Activated naive CD8-positive, alpha-beta T cell treated with anti-CD3 and anti-CD28 coated beads for 36 hours (primary cell): ENCODE data around the gene MATN4. TPM values are rescaled to one million over a fixed set of nuclear protein-coding genes. Genes with fewer than 3 reads are reported as not detected.

Source experiments
- DNase-seq: peaks from one replicate; pipeline ENCODE4 v3.0.0; 2021
- H3K27ac Mint-ChIP-seq: one replicate; pipeline ENCODE4 v1.8.0; 2022; ENCODE audit warnings: mild to moderate bottlenecking, moderate library complexity, mixed read lengths
- H3K27me3 Mint-ChIP-seq: one replicate; pipeline ENCODE4 v1.8.0; 2022; ENCODE audit warnings: mild to moderate bottlenecking, mixed read lengths
- H3K36me3 Mint-ChIP-seq: one replicate; pipeline ENCODE4 v1.8.0; 2021; ENCODE audit warnings: mild to moderate bottlenecking, mixed read lengths
- H3K4me1 Mint-ChIP-seq: one replicate; pipeline ENCODE4 v1.8.0; 2021; ENCODE audit warnings: mixed read lengths
- H3K4me3 Mint-ChIP-seq: one replicate; pipeline ENCODE4 v1.8.0; 2022; ENCODE audit warnings: mild to moderate bottlenecking, moderate library complexity, mixed read lengths
- H3K9me3 Mint-ChIP-seq: one replicate; pipeline ENCODE4 v1.8.0; 2022; ENCODE audit warnings: mixed read lengths
- total RNA-seq, 2 experiments: library from RNA; stranded (reverse); gene quantifications; one replicate each; pipeline ENCODE4 v1.2.3, GENCODE V29; 2021

MATN4 gene
- total RNA-seq, 2 experiments from 2014 or later, result 0.64 to 1.1 TPM

GRCh38 chr20:45311589-45312211 lies 3.6 kb upstream of the MATN4 start:
- Mint-ChIP-seq H3K4me1 (peaks cover 5% of the 10 kb centered on the region), H3K4me3 (no peak overlapping the region), H3K27ac (no peak overlapping the region), H3K9me3 (no peaks in the 10 kb centered on the region), H3K36me3 (no peaks in the 10 kb centered on the region), H3K27me3 (peaks cover 88% of the 10 kb centered on the region)
- DNase-seq, result peak; percentile 73

GRCh38 chr20:45309075-45309474 lies 976 bp upstream of the MATN4 start:
- peaks cover 83% of the 10 kb centered on the region for H3K27me3 Mint-ChIP-seq

GRCh38 chr20:45307076-45307640 lies 941 bp downstream of the MATN4 start:
- H3K4me3 Mint-ChIP-seq, result no peak overlapping the region
- H3K27me3 Mint-ChIP-seq, result peaks cover 78% of the 10 kb centered on the region

More at GRCh38 chr20:45309075-45309474, 976 bp upstream of the MATN4 start:
- Mint-ChIP-seq H3K9me3 (no peaks in the 10 kb centered on the region), H3K36me3 (no peaks in the 10 kb centered on the region), H3K4me3 (no peak overlapping the region), H3K4me1 (peaks cover 5% of the 10 kb centered on the region), H3K27ac (no peak overlapping the region)
- no peak for DNase-seq

GRCh38 chr20:45306431-45306982 lies 1.6 kb downstream of the MATN4 start, which contains the start of gene RBPJL:
Gene RBPJL, plus strand, starts transcription at chr20:45306840. Its CDS starts 83 bp downstream, at chr20:45306923.
- peak; percentile 64 for DNase-seq
- Mint-ChIP-seq H3K27ac (no peak within 1 kb of the TSS), H3K27me3 (peaks cover 72% of the 10 kb centered on the region), H3K9me3 (no peaks in the 10 kb centered on the region), H3K36me3 (no peaks in the 10 kb centered on the region), H3K4me1 (peaks cover 23% of the 10 kb centered on the region), H3K4me3 (no peak within 1 kb of the TSS)

More at GRCh38 chr20:45307076-45307640, 941 bp downstream of the MATN4 start:
- Mint-ChIP-seq H3K27ac (no peak overlapping the region), H3K4me1 (peaks cover 18% of the 10 kb centered on the region), H3K36me3 (no peaks in the 10 kb centered on the region), H3K9me3 (no peaks in the 10 kb centered on the region)
- DNase-seq, result no peak

- DNase-seq, result no peak
- peaks cover 20% of the 10 kb centered on the region for H3K4me1 Mint-ChIP-seq
- H3K36me3 Mint-ChIP-seq, result no peaks in the 10 kb centered on the region
- H3K27ac Mint-ChIP-seq, result no peak overlapping the region
- peaks cover 67% of the 10 kb centered on the region for H3K27me3 Mint-ChIP-seq
- H3K4me3 Mint-ChIP-seq, result no peak overlapping the region
- no peaks in the 10 kb centered on the region for H3K9me3 Mint-ChIP-seq
Measured at GRCh38 chr20:45305262-45305661, 2.8 kb downstream of the MATN4 start.

GRCh38 chr20:45304464-45304999 lies 3.6 kb downstream of the MATN4 start:
- Mint-ChIP-seq H3K9me3 (no peaks in the 10 kb centered on the region), H3K36me3 (no peaks in the 10 kb centered on the region), H3K4me3 (no peak overlapping the region), H3K27ac (no peak overlapping the region), H3K27me3 (peaks cover 61% of the 10 kb centered on the region), H3K4me1 (peaks cover 20% of the 10 kb centered on the region)
- DNase-seq, result no peak

GRCh38 chr20:45303586-45304463 lies 4.3 kb downstream of the MATN4 start:
- Mint-ChIP-seq H3K36me3 (no peaks in the 10 kb centered on the region), H3K4me1 (peaks cover 20% of the 10 kb centered on the region), H3K27me3 (peaks cover 57% of the 10 kb centered on the region), H3K9me3 (no peaks in the 10 kb centered on the region), H3K4me3 (no peak overlapping the region), H3K27ac (no peak overlapping the region)
- no peak for DNase-seq

GRCh38 chr20:45301824-45302271 lies 6.3 kb downstream of the MATN4 start:
- no peaks in the 10 kb centered on the region for H3K9me3 Mint-ChIP-seq
- no peaks in the 10 kb centered on the region for H3K36me3 Mint-ChIP-seq
- H3K27me3 Mint-ChIP-seq, result peaks cover 50% of the 10 kb centered on the region
- H3K4me1 Mint-ChIP-seq, result peaks cover 20% of the 10 kb centered on the region
- no peak overlapping the region for H3K4me3 Mint-ChIP-seq
- H3K27ac Mint-ChIP-seq, result peak overlapping the region; percentile 10
- DNase-seq, result no peak

GRCh38 chr20:45300961-45301360 lies 7.1 kb downstream of the MATN4 start:
- no peak overlapping the region for H3K4me3 Mint-ChIP-seq
- H3K4me1 Mint-ChIP-seq, result peaks cover 20% of the 10 kb centered on the region
- H3K9me3 Mint-ChIP-seq, result no peaks in the 10 kb centered on the region
- peak; percentile 57 for DNase-seq
- peaks cover 52% of the 10 kb centered on the region for H3K27me3 Mint-ChIP-seq
- no peaks in the 10 kb centered on the region for H3K36me3 Mint-ChIP-seq
- H3K27ac Mint-ChIP-seq, result no peak overlapping the region

GRCh38 chr20:45299786-45300185 lies 8.3 kb downstream of the MATN4 start:
- peaks cover 2% of the 10 kb centered on the region for H3K9me3 Mint-ChIP-seq
- peaks cover 50% of the 10 kb centered on the region for H3K27me3 Mint-ChIP-seq
- no peak for DNase-seq
- H3K4me1 Mint-ChIP-seq, result peaks cover 20% of the 10 kb centered on the region
- H3K4me3 Mint-ChIP-seq, result no peak overlapping the region
- no peak overlapping the region for H3K27ac Mint-ChIP-seq
- H3K36me3 Mint-ChIP-seq, result no peaks in the 10 kb centered on the region

- Mint-ChIP-seq H3K4me1 (peaks cover 12% of the 10 kb centered on the region), H3K27me3 (peaks cover 48% of the 10 kb centered on the region), H3K36me3 (no peaks in the 10 kb centered on the region)
Measured at GRCh38 chr20:45297786-45298497, 10.2 kb downstream of the MATN4 start.

GRCh38 chr20:45294659-45295058 lies 13.4 kb downstream of the MATN4 start:
- Mint-ChIP-seq H3K27me3 (peaks cover 57% of the 10 kb centered on the region), H3K27ac (no peak overlapping the region), H3K36me3 (no peaks in the 10 kb centered on the region)

More at GRCh38 chr20:45297786-45298497, 10.2 kb downstream of the MATN4 start:
- H3K9me3 Mint-ChIP-seq, result peaks cover 2% of the 10 kb centered on the region
- no peak for DNase-seq
- no peak overlapping the region for H3K4me3 Mint-ChIP-seq
- no peak overlapping the region for H3K27ac Mint-ChIP-seq

GRCh38 chr20:45294003-45294368 lies 14.1 kb downstream of the MATN4 start:
- no peak overlapping the region for H3K4me3 Mint-ChIP-seq
- H3K27ac Mint-ChIP-seq, result no peak overlapping the region
- peaks cover 7% of the 10 kb centered on the region for H3K4me1 Mint-ChIP-seq
- DNase-seq, result no peak
- peaks cover 58% of the 10 kb centered on the region for H3K27me3 Mint-ChIP-seq
- H3K9me3 Mint-ChIP-seq, result peaks cover 2% of the 10 kb centered on the region
- no peaks in the 10 kb centered on the region for H3K36me3 Mint-ChIP-seq

More at GRCh38 chr20:45294659-45295058, 13.4 kb downstream of the MATN4 start:
- DNase-seq, result no peak
- Mint-ChIP-seq H3K4me3 (no peak overlapping the region), H3K4me1 (peaks cover 7% of the 10 kb centered on the region), H3K9me3 (peaks cover 2% of the 10 kb centered on the region)
